Esophagus squamous epithelium (tissue), 5 donors: ENCODE data around the gene GPR21. TPM values are rescaled to one million over a fixed set of nuclear protein-coding genes. Genes with fewer than 3 reads are reported as not detected.

Experiments used
- DNase-seq: peaks from one replicate; lab custom pipeline; 2025; lab: John Stamatoyannopoulos, UW
- H3K27ac ChIP-seq, 4 donors: fragments of 200-600 bp; sonication (generic); one replicate each; pipeline ENCODE4 v1.5.1; 2016 to 2019; ENCODE audit warnings: mild to moderate bottlenecking in 1 of 4
- H3K27me3 ChIP-seq, 4 donors: fragments of 200-600 bp; sonication (generic); 1 replicate in 3 of 4; 2 replicates in 1 of 4; pipeline versions ENCODE4 v1.5.1 to v1.6.0; 2017 to 2021; ENCODE audit warnings: antibody characterized with exemption in 1 of 4
- H3K36me3 ChIP-seq, 3 donors: fragments of 200-600 bp; sonication (generic); one replicate each; pipeline ENCODE4 v1.5.1; 2016 to 2019
- H3K4me1 ChIP-seq, 3 donors: fragments of 200-600 bp; sonication (generic); one replicate each; pipeline ENCODE4 v1.5.1; 2017 to 2019
- H3K4me3 ChIP-seq, 4 donors: fragments of 200-600 bp; sonication (generic); 1 replicate in 3 of 4; 2 replicates in 1 of 4; pipeline ENCODE4 v1.5.1; 2016 to 2019; ENCODE audit warnings: mild to moderate bottlenecking in 2 of 4, moderate library complexity in 1 of 4
- H3K9me3 ChIP-seq, 3 donors: fragments of 200-600 bp; sonication (generic); one replicate each; pipeline ENCODE4 v1.5.1; 2016 to 2019
- CTCF ChIP-seq, 6 experiments: fragments of 450-650 bp in 4 of 6; fragments of 200-600 bp in 2 of 6; sonication (generic) in 2 of 6; IDR thresholded peaks; one replicate each; pipeline ENCODE4 v1.5.1; 2016 to 2019; ENCODE audit warnings: antibody characterized with exemption in 6 of 6, mild to moderate bottlenecking in 4 of 6, moderate library complexity in 4 of 6
- POLR2A ChIP-seq, 4 donors: fragments of 450-650 bp; IDR thresholded peaks; one replicate each; pipeline ENCODE4 v1.6.1; 2017; ENCODE audit warnings: antibody characterized with exemption in 4 of 4, mild to moderate bottlenecking in 4 of 4, moderate library complexity in 3 of 4
- WGBS, 2 donors: methylation state at CpG; one replicate each; pipeline ENCODE4 v1.1.5; 2018; 5-methylcytosine and 5-hydroxymethylcytosine counted together
- intact Hi-C: fragments of 100-400 bp; cut with DNase I; formaldehyde crosslinking; loops from one replicate; pipeline ENCODE4 v1.15.0; 2022
- total RNA-seq, 4 donors: library from RNA; depleted of rRNA; stranded (reverse); fragments of >200 nt; gene quantifications; one replicate each; pipeline ENCODE4 v1.1.0, GENCODE V29; 2016
- donor health status: DM: yes; HTN: yes; CAD: no.

Gene GPR21
- total RNA-seq, 4 donors from 2014 or later: 0.68 to 1.9 TPM; not detected in 2

GRCh38 chr9:123043081-123043939 lies 9.8 kb downstream of the GPR21 start:
- Histone ChIP-seq H3K4me1 (peaks cover 0 to 15% (median 2%) of the 10 kb centered on the region in 3 donors), H3K27ac (peak overlapping the region in 3 of 4 donors; percentile 40 to 73 (median 50)), H3K4me3 (no peak overlapping the region), H3K27me3 (no peaks in the 10 kb centered on the region), H3K36me3 (peaks cover 0 to 45% (median 3%) of the 10 kb centered on the region in 3 donors), H3K9me3 (no peaks in the 10 kb centered on the region)
- no peak for DNase-seq
- TF ChIP-seq CTCF (IDR thresholded peaks at IDR 0.05): no peak
- TF ChIP-seq POLR2A (IDR thresholded peaks at IDR 0.05): no peak
- WGBS, 2 donors: 83 to 86% methylated on average over 5 of the region's 5 CpGs
- intact Hi-C loops: no loop called here

DNA sequence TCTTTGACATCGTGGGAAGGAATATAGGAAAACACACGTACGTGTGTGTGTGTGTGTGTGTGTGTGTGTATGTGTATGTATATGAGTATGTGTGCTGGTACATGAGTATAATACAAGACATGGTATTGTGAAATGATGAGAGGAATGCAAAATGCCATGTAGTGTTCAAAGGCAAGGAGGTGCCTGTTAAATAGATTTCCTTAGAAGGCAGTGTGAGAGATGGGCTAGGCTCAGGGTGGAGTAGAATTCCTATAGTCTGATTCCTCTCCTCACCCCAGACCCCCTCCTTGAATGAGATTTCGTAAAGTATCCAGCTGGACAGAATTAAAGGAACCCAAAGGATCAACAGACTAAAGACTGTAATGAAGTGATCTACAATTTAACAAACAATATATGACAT lies 11.1 kb downstream of the GPR21 start:
- Histone ChIP-seq H3K4me1 (peaks cover 0 to 19% (median 7%) of the 10 kb centered on the region in 3 donors), H3K9me3 (no peaks in the 10 kb centered on the region), H3K36me3 (peaks cover 0 to 45% (median 5%) of the 10 kb centered on the region in 3 donors), H3K4me3 (no peak overlapping the region), H3K27me3 (no peaks in the 10 kb centered on the region), H3K27ac (peak overlapping the region in 3 of 4 donors; percentile 53 to 78 (median 73))
- TF ChIP-seq POLR2A (IDR thresholded peaks at IDR 0.05): no peak
- no peak for TF ChIP-seq CTCF (IDR thresholded peaks at IDR 0.05)
- 69 to 78% methylated on average over 3 to 4 of the region's 4 CpGs for WGBS, 2 donors
- intact Hi-C loops: no loop called here
- DNase-seq: no peak

DNA sequence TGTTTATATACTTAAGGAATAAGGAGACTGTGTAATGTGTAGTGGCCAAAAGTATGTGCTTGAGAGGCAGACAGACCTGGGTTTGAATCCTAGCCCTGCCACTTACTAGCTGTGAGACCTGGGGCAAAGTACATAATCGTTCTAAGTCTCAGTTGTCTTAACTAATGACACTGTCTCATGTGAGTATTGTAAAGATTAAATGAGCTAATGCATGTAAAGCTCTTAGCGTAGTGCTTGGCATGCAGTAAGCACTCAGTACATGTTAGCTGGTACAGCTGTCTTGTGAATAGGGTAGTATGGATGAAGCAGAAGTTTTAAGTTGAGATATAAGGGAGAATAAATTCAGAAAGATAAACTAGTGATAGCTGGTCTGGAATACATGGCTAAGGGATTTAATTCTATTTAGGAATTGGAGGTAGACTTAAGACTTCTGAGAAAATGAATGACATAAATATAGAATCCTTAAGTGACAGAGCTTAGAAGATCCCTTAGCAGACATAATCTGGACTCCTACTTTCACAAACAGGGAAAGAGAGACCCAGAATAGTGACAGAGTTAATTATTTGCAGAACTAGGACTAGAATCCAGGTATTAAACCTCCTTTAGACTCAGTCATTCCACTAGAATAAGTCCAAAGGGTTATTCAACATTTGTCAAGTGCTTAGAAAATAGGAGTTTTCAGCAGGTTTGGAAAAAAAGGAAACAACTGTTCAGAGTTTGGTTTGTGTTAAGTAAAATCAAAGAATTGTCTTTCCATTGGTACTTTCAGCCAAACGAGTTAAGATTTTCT lies 13.1 kb downstream of the GPR21 start:
- TF ChIP-seq POLR2A (IDR thresholded peaks at IDR 0.05) (no peak), CTCF (IDR thresholded peaks at IDR 0.05) (no peak)
- peaks cover 3 to 29% (median 10%) of the 10 kb centered on the region in 3 donors for H3K4me1 ChIP-seq
- H3K27me3 ChIP-seq: no peaks in the 10 kb centered on the region
- peak overlapping the region in 3 of 4 donors; percentile 53 to 74 (median 73) for H3K27ac ChIP-seq
- intact Hi-C loops: no loop called here
- no peaks in the 10 kb centered on the region for H3K9me3 ChIP-seq
- H3K4me3 ChIP-seq: no peak overlapping the region
- WGBS, 2 donors: 58 to 72% methylated on average over 3 of the region's 3 CpGs
- no peak for DNase-seq
- peaks cover 0 to 40% (median 5%) of the 10 kb centered on the region in 3 donors for H3K36me3 ChIP-seq

DNA sequence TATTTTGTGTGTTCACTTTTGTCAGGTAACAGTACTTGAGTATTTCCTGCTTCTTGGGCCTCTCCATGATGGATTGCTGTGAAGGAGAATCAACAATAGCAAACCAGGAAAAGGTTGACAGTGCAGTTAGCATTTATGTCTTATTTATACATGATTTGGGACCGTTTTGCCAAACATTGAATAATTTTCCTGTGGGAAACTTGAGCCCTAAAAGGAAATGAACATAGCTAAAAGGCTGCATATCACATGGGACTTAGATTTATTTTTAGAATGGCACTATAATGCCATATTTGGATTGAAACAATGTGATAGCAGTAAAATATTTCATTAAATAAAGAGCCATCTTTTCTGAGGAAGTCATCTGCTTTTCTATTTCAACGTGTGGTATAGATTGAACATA lies 15.3 kb downstream of the GPR21 start:
- WGBS, 2 donors: 29 to 41% methylated on average over 2 of the region's 2 CpGs
- TF ChIP-seq CTCF (IDR thresholded peaks at IDR 0.05): no peak
- no peak for TF ChIP-seq POLR2A (IDR thresholded peaks at IDR 0.05)
- Histone ChIP-seq H3K27ac (peak overlapping the region in 3 of 4 donors; percentile 57 to 73 (median 66)), H3K27me3 (no peaks in the 10 kb centered on the region), H3K36me3 (peaks cover 0 to 30% (median 5%) of the 10 kb centered on the region in 3 donors), H3K9me3 (no peaks in the 10 kb centered on the region), H3K4me3 (no peak overlapping the region), H3K4me1 (peaks cover 3 to 34% (median 10%) of the 10 kb centered on the region in 3 donors)
- intact Hi-C loops: no loop called here
- DNase-seq: no peak
